Measurements from ENCODE around the gene BMAL1.

Gene BMAL1

DNA sequence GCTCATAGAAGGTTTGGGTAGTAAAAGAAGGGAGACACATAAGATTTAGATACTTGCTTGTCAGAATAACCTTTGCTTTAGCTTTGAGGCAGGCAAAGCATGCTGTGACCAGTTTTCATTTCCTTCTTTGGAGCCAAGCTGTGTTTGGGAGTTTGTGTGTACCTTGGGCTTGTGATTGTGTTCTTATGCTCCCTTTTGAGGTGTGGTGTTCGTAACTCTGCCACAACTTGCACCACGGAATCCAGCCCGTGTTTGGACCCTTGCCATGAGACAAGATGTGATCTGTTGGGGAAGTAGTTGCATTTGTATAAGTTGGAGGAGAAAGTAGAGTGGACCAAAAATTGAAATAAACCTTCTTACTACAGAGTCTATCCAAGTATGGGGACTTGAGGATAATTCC is 34.0 kb downstream of the BMAL1 start:
- no peak for TF ChIP-seq CTCF (IDR thresholded peaks at IDR 0.05; ENCODE audit: extremely low read depth, insufficient read depth, missing control alignments)
- in situ Hi-C loops (cut with MboI; ENCODE audit: low pct_unique_long_range_greater_than_20kb, low sequenced_read_pairs, unreplicated experiment): no loop called here
- DNase-seq (ENCODE audit: low spot score): no peak

- TF ChIP-seq CTCF (IDR thresholded peaks at IDR 0.05; ENCODE audit: extremely low read depth, insufficient read depth, missing control alignments): no peak
- DNase-seq (ENCODE audit: low spot score): no peak
- in situ Hi-C loops (cut with MboI; ENCODE audit: low pct_unique_long_range_greater_than_20kb, low sequenced_read_pairs, unreplicated experiment): no loop called here
These were observed 35.6 kb downstream of the BMAL1 start for GRCh38 chr11:13313005-13313819.

- no peak for DNase-seq (ENCODE audit: low spot score)
These were observed 37.2 kb downstream of the BMAL1 start for GRCh38 chr11:13314676-13315394.

DNA sequence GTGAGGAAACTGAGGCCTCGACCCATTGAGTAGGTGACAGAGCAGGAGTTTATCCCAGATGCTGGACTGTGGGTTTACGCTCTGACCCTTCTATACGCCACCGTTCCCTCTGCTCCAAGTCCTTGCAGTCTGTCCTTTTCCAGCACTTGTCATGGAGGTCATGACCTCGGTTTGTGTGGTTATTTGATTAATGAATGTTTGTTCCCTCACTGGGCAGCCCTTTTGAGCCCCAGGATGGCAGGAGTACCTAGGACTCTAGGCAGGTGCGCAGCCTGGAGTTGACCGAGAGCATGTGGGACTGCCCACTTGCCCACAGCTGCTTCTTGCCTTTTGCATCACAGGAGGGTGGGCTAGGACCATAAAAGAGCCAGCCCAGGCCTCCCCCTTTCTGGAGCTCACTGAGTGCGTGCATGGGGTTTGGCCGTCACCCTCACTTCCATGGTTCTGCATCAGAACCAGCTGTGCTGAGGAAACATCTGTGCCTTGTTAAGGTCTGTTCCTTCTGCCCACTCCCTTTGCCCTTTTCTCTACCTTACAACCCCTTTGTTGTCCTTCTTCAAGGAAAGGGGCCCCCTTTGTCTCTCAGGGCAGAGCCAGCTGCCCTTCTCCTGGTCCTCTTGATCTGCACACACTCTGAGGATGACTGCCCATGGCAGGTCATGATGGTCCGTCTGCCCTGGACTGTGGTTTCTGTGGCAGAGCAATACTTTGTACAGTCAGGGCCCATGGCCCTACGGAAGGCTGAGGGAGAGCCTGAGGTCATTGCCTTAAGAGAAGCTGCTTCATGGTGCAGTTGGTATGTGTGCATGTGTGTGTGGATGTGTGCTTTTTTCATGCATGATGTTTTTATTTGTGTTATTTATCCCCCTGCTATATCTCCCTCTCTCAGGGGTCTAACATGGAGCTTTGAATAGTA is 38.2 kb downstream of the BMAL1 start:
- in situ Hi-C loops (cut with MboI; ENCODE audit: low pct_unique_long_range_greater_than_20kb, low sequenced_read_pairs, unreplicated experiment): no loop called here
- no peak for TF ChIP-seq CTCF (IDR thresholded peaks at IDR 0.05; ENCODE audit: extremely low read depth, insufficient read depth, missing control alignments)
- no peak for DNase-seq (ENCODE audit: low spot score)

More at GRCh38 chr11:13314676-13315394, 37.2 kb downstream of the BMAL1 start:
- no peak for TF ChIP-seq CTCF (IDR thresholded peaks at IDR 0.05; ENCODE audit: extremely low read depth, insufficient read depth, missing control alignments)
- in situ Hi-C loops (cut with MboI; ENCODE audit: low pct_unique_long_range_greater_than_20kb, low sequenced_read_pairs, unreplicated experiment): no loop called here

GRCh38 chr11:13316528-13316961 is 39.0 kb downstream of the BMAL1 start:
- DNase-seq (ENCODE audit: low spot score): no peak
- TF ChIP-seq CTCF (IDR thresholded peaks at IDR 0.05; ENCODE audit: extremely low read depth, insufficient read depth, missing control alignments): no peak
- in situ Hi-C loops (cut with MboI; ENCODE audit: low pct_unique_long_range_greater_than_20kb, low sequenced_read_pairs, unreplicated experiment): no loop called here
